Osteocyte (in vitro differentiated cells): Measurements from ENCODE around the gene EXOC4. TPM values are rescaled to one million over a fixed set of nuclear protein-coding genes. Genes with fewer than 3 reads are reported as not detected.
A peak's percentile ranks its signal among the peaks of the same experiment; 100 is the strongest.

Experiments
- DNase-seq: peaks from one replicate; pipeline ENCODE4 v3.0.0; 2021; ENCODE audit warnings: mixed read lengths; ENCODE audit not compliant: unreplicated experiment; ENCODE audit errors: extremely low spot score
- H3K27ac Mint-ChIP-seq: one replicate; pipeline ENCODE4 v1.8.0; 2021; ENCODE audit warnings: mild to moderate bottlenecking, mixed read lengths; ENCODE audit not compliant: unreplicated experiment
- H3K27me3 Mint-ChIP-seq: one replicate; pipeline ENCODE4 v1.8.0; 2021; ENCODE audit warnings: mixed read lengths; ENCODE audit not compliant: unreplicated experiment
- H3K36me3 Mint-ChIP-seq: one replicate; pipeline ENCODE4 v1.8.0; 2021; ENCODE audit warnings: mixed read lengths; ENCODE audit not compliant: unreplicated experiment
- H3K4me1 Mint-ChIP-seq: one replicate; pipeline ENCODE4 v1.8.0; 2021; ENCODE audit warnings: mixed read lengths; ENCODE audit not compliant: unreplicated experiment
- H3K4me3 Mint-ChIP-seq: one replicate; pipeline ENCODE4 v1.8.0; 2021; ENCODE audit warnings: mild to moderate bottlenecking, moderate library complexity, mixed read lengths; ENCODE audit not compliant: unreplicated experiment
- H3K9me3 Mint-ChIP-seq: one replicate; pipeline ENCODE4 v1.8.0; 2021; ENCODE audit warnings: mixed read lengths; ENCODE audit not compliant: unreplicated experiment
- total RNA-seq: library from RNA; stranded (reverse); gene quantifications from 2 replicates; pipeline ENCODE4 v1.2.1, GENCODE V29; 2021
- TF ChIP-seq, protein P1 (sequence below): fragments of 200-600 bp; sonication (generic); IDR thresholded peaks from 2 replicates; pipeline ENCODE4 v1.5.0; 2021; ENCODE audit warnings: antibody characterized with exemption, mild to moderate bottlenecking, moderate library complexity

Gene EXOC4
- total RNA-seq, 1 donor from 2014 or later, result 99.9 TPM

GRCh38 chr7:133568544-133568943 lies 315.7 kb downstream of the EXOC4 start:
- DNase-seq, result no peak
- Mint-ChIP-seq H3K36me3 (no peaks in the 10 kb centered on the region), H3K27ac (peak overlapping the region; percentile 51), H3K27me3 (no peaks in the 10 kb centered on the region), H3K9me3 (peaks cover 3% of the 10 kb centered on the region), H3K4me3 (no peak overlapping the region), H3K4me1 (peaks cover 33% of the 10 kb centered on the region)
- TF ChIP-seq, protein P1, sequence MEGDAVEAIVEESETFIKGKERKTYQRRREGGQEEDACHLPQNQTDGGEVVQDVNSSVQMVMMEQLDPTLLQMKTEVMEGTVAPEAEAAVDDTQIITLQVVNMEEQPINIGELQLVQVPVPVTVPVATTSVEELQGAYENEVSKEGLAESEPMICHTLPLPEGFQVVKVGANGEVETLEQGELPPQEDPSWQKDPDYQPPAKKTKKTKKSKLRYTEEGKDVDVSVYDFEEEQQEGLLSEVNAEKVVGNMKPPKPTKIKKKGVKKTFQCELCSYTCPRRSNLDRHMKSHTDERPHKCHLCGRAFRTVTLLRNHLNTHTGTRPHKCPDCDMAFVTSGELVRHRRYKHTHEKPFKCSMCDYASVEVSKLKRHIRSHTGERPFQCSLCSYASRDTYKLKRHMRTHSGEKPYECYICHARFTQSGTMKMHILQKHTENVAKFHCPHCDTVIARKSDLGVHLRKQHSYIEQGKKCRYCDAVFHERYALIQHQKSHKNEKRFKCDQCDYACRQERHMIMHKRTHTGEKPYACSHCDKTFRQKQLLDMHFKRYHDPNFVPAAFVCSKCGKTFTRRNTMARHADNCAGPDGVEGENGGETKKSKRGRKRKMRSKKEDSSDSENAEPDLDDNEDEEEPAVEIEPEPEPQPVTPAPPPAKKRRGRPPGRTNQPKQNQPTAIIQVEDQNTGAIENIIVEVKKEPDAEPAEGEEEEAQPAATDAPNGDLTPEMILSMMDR, result no peak

- no peak for DNase-seq
- Mint-ChIP-seq H3K27me3 (no peaks in the 10 kb centered on the region), H3K9me3 (peaks cover 3% of the 10 kb centered on the region), H3K36me3 (no peaks in the 10 kb centered on the region), H3K4me3 (no peak overlapping the region), H3K27ac (no peak overlapping the region), H3K4me1 (peaks cover 35% of the 10 kb centered on the region)
- TF ChIP-seq, protein P1, result no peak
These were observed 317.4 kb downstream of the EXOC4 start for GRCh38 chr7:133570321-133570720.

- Mint-ChIP-seq H3K27ac (no peak overlapping the region), H3K4me3 (no peak overlapping the region), H3K36me3 (no peaks in the 10 kb centered on the region), H3K27me3 (no peaks in the 10 kb centered on the region), H3K9me3 (peaks cover 3% of the 10 kb centered on the region), H3K4me1 (peaks cover 40% of the 10 kb centered on the region)
- DNase-seq, result no peak
- TF ChIP-seq, protein P1, result no peak
These were observed 318.2 kb downstream of the EXOC4 start for GRCh38 chr7:133571076-133571475.

DNA sequence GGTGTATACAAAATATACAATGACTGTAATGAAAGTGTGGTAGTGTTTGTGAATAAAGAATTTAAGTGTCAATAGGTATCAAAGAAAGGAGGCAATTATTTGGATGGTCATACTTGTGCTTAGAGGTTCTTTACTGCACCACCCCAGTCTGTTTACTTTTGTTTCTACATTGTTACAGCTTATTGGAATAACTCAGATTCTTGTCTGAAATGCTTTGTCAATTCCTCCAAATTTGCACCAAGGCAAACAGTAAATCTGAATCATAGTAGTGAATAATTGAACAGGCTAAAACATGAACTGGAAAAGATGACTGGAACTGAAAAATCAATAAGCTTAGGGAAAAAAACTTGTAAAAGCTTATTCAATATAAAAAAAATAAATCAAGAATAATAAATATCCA lies 319.2 kb downstream of the EXOC4 start:
- H3K27ac Mint-ChIP-seq, result no peak overlapping the region
- H3K4me3 Mint-ChIP-seq, result no peak overlapping the region
- no peaks in the 10 kb centered on the region for H3K36me3 Mint-ChIP-seq
- no peaks in the 10 kb centered on the region for H3K27me3 Mint-ChIP-seq
- peaks cover 46% of the 10 kb centered on the region for H3K4me1 Mint-ChIP-seq
- peaks cover 3% of the 10 kb centered on the region for H3K9me3 Mint-ChIP-seq
- DNase-seq, result no peak
- TF ChIP-seq, protein P1, result no peak

DNA sequence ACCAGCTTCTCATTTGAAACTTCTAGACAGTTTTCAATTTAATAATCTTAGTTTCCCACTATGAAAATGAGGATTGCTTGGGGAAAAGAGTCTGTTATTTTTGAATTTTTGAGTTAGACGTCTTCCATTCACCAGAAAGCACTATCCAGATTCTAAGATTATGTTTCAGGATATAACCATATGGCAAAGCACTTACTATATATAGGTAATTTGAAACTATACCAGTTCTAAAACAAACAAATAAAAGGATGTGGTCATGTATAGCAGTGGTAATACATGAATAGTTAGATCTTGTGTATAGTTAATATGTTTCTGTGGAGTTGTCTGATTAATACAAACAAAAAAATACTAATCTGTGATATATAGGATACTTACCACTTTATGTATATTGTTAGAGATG lies 320.0 kb downstream of the EXOC4 start:
- Mint-ChIP-seq H3K4me3 (no peak overlapping the region), H3K9me3 (no peaks in the 10 kb centered on the region), H3K27me3 (no peaks in the 10 kb centered on the region), H3K4me1 (peaks cover 46% of the 10 kb centered on the region), H3K27ac (peak overlapping the region; percentile 20), H3K36me3 (no peaks in the 10 kb centered on the region)
- no peak for DNase-seq
- TF ChIP-seq, protein P1, result no peak
